ENCODE measurements around the gene ADAMTSL2. TPM values are rescaled to one million over a fixed set of nuclear protein-coding genes. Genes with fewer than 3 reads are reported as not detected.

ADAMTSL2 gene
- total and polyA plus RNA-seq, 2 experiments from 2014 or later, result 1.5 to 2.2 TPM

DNA sequence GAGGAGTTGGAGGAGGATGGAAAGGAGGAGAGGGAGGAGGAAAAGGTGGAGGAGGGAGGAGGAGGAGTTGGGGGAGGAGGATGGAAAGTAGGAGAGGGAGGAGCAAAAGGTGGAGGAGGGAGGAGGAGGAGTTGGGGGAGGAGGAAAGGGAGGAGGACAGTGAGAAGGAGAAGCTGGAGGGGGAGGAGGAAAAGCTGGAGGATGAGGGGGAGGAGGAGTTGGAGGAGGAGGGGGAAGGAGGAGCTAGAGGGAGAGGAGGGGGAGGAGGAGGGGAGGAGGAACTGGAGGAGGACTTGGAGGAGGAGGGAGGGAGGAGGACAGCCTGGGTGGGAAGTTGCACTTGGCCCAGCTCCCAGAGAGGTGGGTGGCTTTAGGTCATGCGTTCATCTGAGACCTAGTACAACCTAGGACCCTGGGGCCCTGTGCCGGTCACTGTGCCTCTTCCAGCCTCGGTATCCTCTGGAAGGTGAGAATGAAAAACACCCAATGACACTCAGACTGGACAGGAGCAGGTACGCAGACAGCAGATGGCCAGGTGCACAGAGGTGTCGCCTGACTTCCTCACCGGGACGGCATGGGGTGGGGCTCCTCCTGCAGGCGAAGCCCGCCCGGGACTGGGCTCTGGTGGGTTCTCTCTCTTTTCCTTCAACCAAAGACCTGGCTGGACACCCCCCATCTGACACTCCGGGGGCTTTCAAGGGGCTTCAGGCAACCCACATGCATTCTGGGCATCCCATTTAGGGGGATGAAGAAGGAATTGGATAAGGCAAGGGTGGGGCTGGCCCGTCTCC lies 43.4 kb upstream of the ADAMTSL2 start:
- Histone ChIP-seq H3K4me2 (no peak overlapping the region), H3K9me2 (replicated peaks; ENCODE audit: insufficient read depth) (no peaks in the 10 kb centered on the region), H2AFZ (no peak overlapping the region), H3K9me3 (ENCODE audit: low read depth) (no peaks in the 10 kb centered on the region), H3K4me3 (no peak overlapping the region), H3K36me3 (replicated peaks; ENCODE audit: insufficient read depth, low read depth) (no peaks in the 10 kb centered on the region), H3K27ac (no peak overlapping the region), H4K20me1 (ENCODE audit: insufficient read depth, poor library complexity, severe bottlenecking) (no peaks in the 10 kb centered on the region), H3K27me3 (no peaks in the 10 kb centered on the region), H3K4me1 (ENCODE audit: insufficient read depth) (peaks cover 5% of the 10 kb centered on the region), H3K79me2 (no peaks in the 10 kb centered on the region)
- TF ChIP-seq EZH2phosphoT487 (IDR thresholded peaks at IDR 0.05; ENCODE audit: low read depth, severe bottlenecking, unreplicated experiment) (no peak), EZH2 (IDR thresholded peaks at IDR 0.05; ENCODE audit: borderline replicate concordance) (no peak)
- TF ChIP-seq, protein P1, sequence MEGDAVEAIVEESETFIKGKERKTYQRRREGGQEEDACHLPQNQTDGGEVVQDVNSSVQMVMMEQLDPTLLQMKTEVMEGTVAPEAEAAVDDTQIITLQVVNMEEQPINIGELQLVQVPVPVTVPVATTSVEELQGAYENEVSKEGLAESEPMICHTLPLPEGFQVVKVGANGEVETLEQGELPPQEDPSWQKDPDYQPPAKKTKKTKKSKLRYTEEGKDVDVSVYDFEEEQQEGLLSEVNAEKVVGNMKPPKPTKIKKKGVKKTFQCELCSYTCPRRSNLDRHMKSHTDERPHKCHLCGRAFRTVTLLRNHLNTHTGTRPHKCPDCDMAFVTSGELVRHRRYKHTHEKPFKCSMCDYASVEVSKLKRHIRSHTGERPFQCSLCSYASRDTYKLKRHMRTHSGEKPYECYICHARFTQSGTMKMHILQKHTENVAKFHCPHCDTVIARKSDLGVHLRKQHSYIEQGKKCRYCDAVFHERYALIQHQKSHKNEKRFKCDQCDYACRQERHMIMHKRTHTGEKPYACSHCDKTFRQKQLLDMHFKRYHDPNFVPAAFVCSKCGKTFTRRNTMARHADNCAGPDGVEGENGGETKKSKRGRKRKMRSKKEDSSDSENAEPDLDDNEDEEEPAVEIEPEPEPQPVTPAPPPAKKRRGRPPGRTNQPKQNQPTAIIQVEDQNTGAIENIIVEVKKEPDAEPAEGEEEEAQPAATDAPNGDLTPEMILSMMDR (IDR thresholded peaks at IDR 0.05; ENCODE audit: poor library complexity), result no peak
- WGBS (ENCODE audit: low lambda C conversion rate, missing lambda C conversion rate), result 92% methylated on average over 11 of the region's 12 CpGs
- DNase-seq (ENCODE audit: low spot score), result no peak

DNA sequence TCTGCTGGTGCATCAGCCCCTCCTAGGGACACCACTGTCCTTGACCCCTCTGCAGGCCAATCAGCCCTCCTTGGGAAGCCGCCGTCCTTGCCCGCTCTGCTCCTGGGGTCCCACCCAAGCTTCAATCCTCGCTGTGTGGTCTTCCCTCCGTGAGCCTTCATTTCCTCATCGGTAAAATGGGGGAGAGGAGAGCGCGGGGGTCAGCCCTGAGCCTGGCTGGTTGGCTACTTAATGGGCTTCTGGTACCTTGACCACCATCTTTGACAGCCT lies 42.9 kb upstream of the ADAMTSL2 start:
- 94% methylated on average over 8 of the region's 8 CpGs for WGBS (ENCODE audit: low lambda C conversion rate, missing lambda C conversion rate)
- Histone ChIP-seq H3K27ac (no peak overlapping the region), H3K4me1 (ENCODE audit: insufficient read depth) (peaks cover 5% of the 10 kb centered on the region), H4K20me1 (ENCODE audit: insufficient read depth, poor library complexity, severe bottlenecking) (no peaks in the 10 kb centered on the region), H3K79me2 (no peaks in the 10 kb centered on the region), H3K4me3 (no peak overlapping the region), H2AFZ (no peak overlapping the region), H3K36me3 (replicated peaks; ENCODE audit: insufficient read depth, low read depth) (no peaks in the 10 kb centered on the region), H3K9me3 (ENCODE audit: low read depth) (no peaks in the 10 kb centered on the region), H3K9me2 (replicated peaks; ENCODE audit: insufficient read depth) (no peaks in the 10 kb centered on the region), H3K27me3 (no peaks in the 10 kb centered on the region), H3K4me2 (no peak overlapping the region)
- TF ChIP-seq EZH2 (IDR thresholded peaks at IDR 0.05; ENCODE audit: borderline replicate concordance), result no peak
- TF ChIP-seq, protein P1 (IDR thresholded peaks at IDR 0.05; ENCODE audit: poor library complexity), result no peak
- no peak for TF ChIP-seq EZH2phosphoT487 (IDR thresholded peaks at IDR 0.05; ENCODE audit: low read depth, severe bottlenecking, unreplicated experiment)
- no peak for DNase-seq (ENCODE audit: low spot score)

DNA sequence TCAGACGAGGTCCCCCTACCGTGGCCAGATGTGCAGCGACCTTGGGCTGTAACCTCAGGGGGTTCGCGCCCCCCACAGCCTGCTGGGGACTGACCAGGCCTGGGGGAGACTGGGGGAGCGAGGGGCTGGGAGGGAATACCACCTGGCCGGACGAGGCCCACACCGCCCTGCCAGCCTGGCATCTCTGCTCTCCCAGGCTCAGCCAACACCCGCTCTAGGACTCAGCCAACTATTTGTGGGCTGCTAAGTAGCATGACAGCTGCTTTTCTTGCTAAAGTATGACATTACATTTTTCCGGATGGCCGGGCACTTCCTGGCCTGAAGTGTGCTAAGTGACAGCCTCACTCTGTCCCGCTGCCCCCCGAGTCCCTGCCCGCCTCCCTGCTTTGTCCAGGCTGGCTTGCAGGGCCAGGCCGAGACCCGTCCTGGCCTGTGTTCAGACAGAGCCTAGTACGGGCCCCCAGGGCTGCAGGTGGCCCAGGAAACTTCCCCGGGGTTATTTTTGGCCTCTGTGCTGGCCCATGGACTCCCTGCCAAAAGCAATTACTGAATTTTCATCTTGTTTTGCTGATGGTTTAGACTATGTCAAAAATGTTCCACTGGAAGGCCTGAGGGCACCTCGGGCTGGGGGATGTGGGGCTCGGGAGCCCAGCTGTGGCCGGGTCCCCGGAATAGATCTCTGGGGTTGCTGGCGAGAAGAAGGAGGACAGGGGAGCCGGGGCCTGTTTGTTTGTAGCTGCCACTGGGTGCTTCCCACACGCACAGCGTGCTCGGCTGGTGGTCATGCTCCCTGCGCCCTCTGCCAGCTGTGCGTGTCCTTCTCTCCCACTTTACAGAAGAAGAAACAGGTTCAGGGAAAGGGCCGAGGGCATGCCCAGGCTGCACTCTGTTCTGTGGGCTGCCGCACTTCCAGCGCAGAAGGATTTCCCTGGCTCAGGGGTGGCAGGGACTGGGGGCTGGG lies 42.2 kb upstream of the ADAMTSL2 start:
- Histone ChIP-seq H3K9me3 (ENCODE audit: low read depth) (no peaks in the 10 kb centered on the region), H3K4me2 (no peak overlapping the region), H3K4me3 (no peak overlapping the region), H3K27ac (no peak overlapping the region), H3K27me3 (no peaks in the 10 kb centered on the region), H3K4me1 (ENCODE audit: insufficient read depth) (peaks cover 5% of the 10 kb centered on the region), H4K20me1 (ENCODE audit: insufficient read depth, poor library complexity, severe bottlenecking) (no peaks in the 10 kb centered on the region), H3K79me2 (no peaks in the 10 kb centered on the region), H2AFZ (no peak overlapping the region), H3K9me2 (replicated peaks; ENCODE audit: insufficient read depth) (no peaks in the 10 kb centered on the region), H3K36me3 (replicated peaks; ENCODE audit: insufficient read depth, low read depth) (no peaks in the 10 kb centered on the region)
- no peak for DNase-seq (ENCODE audit: low spot score)
- WGBS (ENCODE audit: low lambda C conversion rate, missing lambda C conversion rate), result 83% methylated on average over 31 of the region's 33 CpGs
- TF ChIP-seq EZH2phosphoT487 (IDR thresholded peaks at IDR 0.05; ENCODE audit: low read depth, severe bottlenecking, unreplicated experiment) (no peak), EZH2 (IDR thresholded peaks at IDR 0.05; ENCODE audit: borderline replicate concordance) (no peak)
- TF ChIP-seq, protein P1 (IDR thresholded peaks at IDR 0.05; ENCODE audit: poor library complexity), result no peak

All from hepatocyte (in vitro differentiated cells).